GM12892 (cell line): ENCODE data around the gene SUSD2.
A peak's percentile ranks its signal among the peaks of the same experiment; 100 is the strongest.

Source experiments
- DNase-seq: peaks from one replicate; pipeline ENCODE4 v3.0.0; 2011; ENCODE audit not compliant: insufficient read length
- FAIRE-seq: peaks from 2 replicates; lab custom pipeline; 2011; peaks lifted over from hg19 to GRCh38; lab: Jason Lieb, UNC
- POLR2A ChIP-seq: IDR thresholded peaks from 2 replicates; pipeline ENCODE4 v1.6.1; 2011; ENCODE audit warnings: low read depth, low read length, control low read depth
- POLR2AphosphoS5 ChIP-seq: IDR thresholded peaks from 2 replicates; pipeline ENCODE4 v1.6.1; 2011; ENCODE audit warnings: low read depth, low read length, control low read depth
- TAF1 ChIP-seq: IDR thresholded peaks from 2 replicates; pipeline ENCODE4 v1.6.1; 2011; ENCODE audit warnings: low read depth, mild to moderate bottlenecking, control low read depth, low read length, borderline replicate concordance

SUSD2 gene

DNA sequence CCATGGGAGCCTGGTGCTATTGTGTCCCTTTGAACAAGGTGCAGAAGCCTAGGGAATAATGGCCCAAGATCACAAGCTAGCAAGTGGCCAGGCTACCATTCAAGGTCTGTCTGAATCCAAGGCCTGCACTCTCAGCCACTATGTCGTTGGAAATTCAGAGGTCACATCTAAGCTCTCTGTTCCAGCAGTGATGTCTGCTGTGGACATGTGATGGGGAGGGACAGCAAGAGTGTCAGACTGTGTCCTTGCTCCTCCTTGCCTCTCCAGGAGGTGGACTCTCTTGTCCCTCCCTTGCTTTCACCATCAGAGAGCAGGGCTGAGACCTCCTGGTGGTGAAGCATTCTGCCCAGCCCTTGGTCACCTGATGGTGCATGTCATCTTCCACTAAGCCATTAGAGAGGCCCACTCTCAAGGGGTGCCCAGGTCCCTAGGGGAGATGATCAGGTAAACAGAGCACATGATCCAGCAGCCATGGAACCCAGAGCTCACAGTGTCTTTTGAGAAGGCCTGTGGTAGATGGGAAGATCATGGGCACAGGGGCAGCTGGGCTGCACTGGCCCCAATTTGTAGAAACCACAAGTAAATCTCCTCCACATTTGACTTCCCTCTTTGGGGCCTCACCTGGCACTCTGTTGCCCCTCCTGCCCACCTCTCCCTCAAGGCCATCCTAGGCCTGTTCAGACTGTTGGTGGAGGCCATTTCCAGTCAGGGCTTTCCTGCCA, 37.1 kb upstream of the SUSD2 start:
- no peak for FAIRE-seq
- no peak for TF ChIP-seq POLR2AphosphoS5
- no peak for TF ChIP-seq POLR2A
- TF ChIP-seq TAF1 = no peak

DNA sequence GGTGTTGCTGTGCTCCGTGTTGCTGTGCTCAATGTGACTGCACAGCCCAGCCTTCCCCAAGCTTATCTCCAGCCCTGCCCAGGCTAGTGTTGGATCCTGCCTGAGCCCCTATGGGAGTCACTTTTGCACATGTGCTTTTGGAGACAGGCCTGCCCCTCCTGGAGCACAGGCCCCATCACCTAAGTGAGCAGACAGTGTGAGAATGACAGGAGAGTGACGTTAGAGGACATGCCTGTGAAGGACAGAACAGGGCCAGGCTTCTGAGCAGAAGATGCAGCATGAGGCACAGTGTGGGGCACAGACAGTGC, 36.6 kb upstream of the SUSD2 start:
- FAIRE-seq (no peak), DNase-seq (no peak)
- TF ChIP-seq POLR2AphosphoS5 = no peak
- no peak for TF ChIP-seq POLR2A
- no peak for TF ChIP-seq TAF1

More for the DNA sequence above, 37.1 kb upstream of the SUSD2 start:
- no peak for DNase-seq

DNA sequence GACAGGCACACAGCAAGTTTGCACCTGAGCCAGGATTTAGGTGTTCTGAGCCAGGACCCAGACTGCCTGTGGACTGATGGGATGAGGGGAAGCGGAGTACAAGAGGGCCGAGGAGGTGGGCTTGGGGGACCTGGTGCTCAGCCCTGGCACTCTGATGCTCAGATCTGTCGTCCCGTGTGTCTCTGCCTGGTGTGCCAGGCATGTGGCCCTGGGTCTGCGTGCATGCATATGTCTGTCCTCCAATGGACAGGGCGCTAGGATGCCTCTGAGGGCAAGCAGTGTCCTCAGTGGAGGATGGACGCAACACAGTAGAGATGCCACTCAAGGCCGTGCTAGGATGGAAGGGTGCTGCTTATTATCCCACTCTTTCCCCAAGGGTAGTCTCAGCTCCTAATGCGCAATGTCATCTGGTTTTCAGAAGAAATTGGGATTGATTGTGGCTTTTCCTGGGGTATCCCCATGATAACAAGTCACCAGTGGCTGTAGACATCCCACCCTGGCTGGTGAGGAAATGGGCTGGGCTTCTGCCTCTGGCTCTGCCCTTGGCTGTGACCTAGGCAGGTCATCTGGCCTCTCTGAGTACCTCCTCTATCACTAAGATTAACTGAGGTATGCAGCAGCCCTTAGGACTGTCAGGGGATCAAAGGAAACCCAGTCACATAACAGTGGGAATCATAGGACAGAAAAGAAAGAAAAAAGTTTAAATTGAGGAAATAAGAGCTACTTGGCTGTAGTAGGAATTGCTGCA, 35.7 kb upstream of the SUSD2 start:
- TF ChIP-seq TAF1 (no peak), POLR2AphosphoS5 (no peak), POLR2A (no peak)
- DNase-seq (no peak), FAIRE-seq (no peak)

DNA sequence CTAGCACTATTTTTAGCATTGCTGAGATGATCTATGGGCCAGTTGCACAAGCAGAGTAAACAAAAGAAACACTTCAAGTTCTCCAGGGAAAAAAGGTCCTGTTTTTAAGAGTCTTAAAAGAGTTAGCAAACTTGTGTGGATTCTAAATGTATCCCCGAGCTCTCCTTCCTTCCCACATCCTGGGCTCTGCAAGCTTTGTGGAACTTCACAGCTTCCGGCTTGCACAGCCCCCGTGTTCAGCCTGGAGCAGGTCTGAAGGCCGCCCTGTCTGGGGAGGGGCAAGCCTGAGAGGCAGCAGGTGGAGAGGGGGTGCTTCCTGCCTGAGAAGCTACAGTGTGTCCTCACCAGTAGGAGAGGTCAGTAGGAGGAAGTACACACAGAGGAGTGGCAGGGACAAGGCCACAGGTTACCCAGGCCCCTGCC, 35.1 kb upstream of the SUSD2 start:
- DNase-seq (peak; percentile 53), FAIRE-seq (peak; percentile 65)
- TF ChIP-seq POLR2A (no peak), POLR2AphosphoS5 (no peak), TAF1 (no peak)

DNA sequence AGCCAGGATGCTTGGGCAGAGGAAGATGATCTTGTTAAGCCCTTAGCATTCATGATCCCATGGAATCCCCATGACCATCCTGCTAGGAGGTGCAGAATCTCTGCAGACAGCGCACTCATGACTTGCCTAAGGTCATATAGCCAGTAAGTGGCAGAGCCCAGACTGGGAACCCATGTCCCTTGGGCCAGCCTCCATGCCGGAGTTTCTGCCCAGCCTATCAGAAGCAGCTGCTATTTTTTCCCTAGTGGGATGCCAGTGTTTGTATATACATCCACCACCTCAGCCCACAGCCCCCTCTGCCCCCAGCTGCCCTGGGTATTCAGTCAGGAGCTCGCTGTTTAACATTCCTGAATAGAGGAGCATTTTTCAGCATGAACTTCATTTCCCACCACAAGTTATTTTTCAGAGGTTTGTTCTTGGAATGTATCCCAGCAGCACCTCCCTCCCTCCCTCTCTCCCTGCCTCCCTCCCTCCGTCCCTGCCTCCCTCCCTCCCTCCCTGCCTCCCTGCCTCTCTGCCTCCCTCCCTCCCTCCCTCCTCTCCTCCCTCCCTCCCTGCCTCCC, 34.4 kb upstream of the SUSD2 start:
- DNase-seq = no peak
- no peak for FAIRE-seq
- TF ChIP-seq POLR2A (no peak), POLR2AphosphoS5 (no peak), TAF1 (no peak)

DNA sequence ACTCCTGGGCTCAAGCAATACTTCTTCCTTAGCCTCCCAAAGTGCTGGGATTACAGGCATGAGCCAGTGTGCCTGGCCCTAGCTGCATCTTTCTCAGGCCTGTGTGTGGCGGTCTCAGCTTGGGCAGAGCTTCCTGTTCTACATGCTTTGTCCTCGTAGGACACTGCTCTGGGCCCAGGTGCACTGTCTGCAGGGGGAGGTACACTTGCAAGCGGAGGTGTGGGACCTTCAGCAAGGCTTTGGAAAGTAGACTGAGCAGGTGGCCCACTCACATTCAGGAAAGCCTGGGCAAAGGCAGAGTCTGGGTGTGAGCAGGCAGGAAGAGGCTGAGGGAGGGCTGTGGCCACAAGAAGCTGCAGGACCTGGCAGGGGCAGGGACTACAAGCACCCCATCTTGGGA, 33.6 kb upstream of the SUSD2 start:
- no peak for DNase-seq
- TF ChIP-seq TAF1 (no peak), POLR2A (no peak), POLR2AphosphoS5 (no peak)
- no peak for FAIRE-seq

DNA sequence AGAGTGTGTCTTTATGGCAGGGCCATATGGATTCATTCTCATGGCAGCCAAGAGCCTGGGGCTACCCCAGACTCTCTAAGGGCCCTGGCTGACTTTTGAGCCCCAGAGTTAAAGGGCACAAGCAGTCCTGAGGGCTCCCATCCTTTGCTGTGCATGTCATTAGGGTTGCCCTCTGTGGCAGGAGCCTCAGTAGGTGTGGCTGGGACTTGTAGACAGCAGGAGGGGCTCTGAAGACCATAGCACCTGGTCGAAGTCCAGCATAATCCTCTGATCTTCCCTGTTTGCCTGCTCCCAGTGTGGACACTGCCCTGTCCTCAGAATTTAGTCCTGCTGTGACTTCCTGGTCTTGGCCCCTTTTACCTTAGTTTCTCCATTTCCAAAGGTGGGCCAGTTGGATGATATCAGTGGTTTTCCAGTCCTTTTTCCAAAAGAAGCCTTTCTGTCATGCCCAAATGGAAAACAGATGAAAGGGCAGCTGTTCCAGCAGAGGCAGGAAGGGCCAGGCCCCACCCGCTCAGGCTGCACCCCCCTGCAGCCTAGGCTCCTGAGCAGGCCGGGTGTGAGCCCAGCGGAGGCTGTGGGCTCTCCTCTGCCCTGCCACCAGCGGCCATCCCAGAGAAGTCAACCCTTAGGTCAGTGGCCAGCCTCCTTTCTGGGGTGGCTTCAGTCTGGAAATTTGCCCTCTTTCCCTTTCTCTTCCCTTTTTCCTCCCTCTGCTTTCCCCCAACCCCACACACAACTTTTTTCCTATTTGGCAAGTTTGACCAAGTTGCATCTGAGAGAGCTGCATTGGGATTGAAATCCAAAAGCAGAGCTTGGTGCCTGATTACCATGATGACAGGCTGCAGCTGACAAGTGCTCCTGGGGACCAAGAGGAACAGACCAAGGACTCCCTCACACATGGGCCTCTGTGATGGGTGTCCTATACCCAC, 32.8 kb upstream of the SUSD2 start:
- DNase-seq = no peak
- no peak for FAIRE-seq
- TF ChIP-seq TAF1 = no peak
- no peak for TF ChIP-seq POLR2AphosphoS5
- no peak for TF ChIP-seq POLR2A

DNA sequence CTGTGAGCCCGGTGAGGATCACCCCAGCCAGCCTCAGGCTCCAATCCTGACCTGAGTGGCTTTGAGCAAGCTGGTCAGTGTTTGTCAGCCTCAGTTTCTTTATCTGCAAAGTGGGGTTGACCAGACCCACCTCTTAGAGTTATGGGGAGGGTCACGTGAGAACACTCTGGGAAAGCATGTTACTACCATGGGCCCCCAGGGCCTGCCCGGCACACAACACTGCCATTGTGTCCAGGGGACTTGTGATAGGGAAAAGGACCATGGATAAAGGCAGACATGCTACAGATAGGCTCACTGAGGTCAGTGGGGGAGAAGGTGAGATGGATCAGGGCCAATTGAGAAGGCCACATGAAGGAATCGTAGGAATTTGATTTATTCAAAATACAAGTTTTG, 32.1 kb upstream of the SUSD2 start:
- FAIRE-seq (no peak), DNase-seq (no peak)
- TF ChIP-seq TAF1 = no peak
- TF ChIP-seq POLR2A = no peak
- no peak for TF ChIP-seq POLR2AphosphoS5

DNA sequence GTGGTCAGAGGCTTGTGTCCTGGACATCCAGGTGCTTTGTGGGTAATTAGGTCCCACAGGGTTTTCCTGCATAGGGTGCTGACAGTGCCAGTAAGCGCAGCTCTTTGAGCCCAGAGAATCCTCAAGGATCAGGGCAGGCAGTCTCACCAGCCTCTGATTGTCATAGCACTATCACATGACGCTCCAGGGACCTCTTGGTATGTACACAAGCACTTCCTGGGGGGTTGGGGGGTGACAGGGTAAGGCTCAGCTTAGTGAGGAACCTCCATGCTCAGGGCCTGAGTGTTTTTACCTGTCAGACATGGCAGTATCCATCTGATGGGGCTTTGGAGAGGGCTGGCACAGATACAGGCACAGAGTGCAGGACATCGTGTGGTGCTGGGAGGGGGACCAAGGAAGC, 27.9 kb upstream of the SUSD2 start:
- DNase-seq = no peak
- TF ChIP-seq POLR2A (no peak), TAF1 (no peak)
- peak; percentile 42 for FAIRE-seq

DNA sequence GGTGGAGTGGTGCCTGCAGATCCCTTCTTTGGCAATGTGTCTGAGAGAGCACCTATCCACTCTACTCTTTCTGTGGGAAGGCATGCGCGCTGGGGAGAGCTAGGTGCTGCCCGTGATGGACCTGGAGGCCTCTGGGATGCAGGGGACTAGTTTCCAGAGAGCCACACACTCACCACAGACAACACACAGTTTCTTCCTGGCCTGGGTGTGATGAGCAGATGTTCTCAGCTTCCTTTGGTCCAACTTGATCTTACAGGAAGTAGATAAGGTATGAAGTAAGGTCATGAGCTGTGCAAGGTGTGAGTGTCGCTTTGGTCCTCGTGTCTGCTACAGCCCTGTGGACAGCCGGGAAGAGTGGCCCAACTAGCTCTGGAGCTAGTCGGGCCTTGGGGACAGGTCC, 27.3 kb upstream of the SUSD2 start:
- peak; percentile 33 for FAIRE-seq
- TF ChIP-seq POLR2AphosphoS5 (no peak), POLR2A (no peak), TAF1 (no peak)
- no peak for DNase-seq

DNA sequence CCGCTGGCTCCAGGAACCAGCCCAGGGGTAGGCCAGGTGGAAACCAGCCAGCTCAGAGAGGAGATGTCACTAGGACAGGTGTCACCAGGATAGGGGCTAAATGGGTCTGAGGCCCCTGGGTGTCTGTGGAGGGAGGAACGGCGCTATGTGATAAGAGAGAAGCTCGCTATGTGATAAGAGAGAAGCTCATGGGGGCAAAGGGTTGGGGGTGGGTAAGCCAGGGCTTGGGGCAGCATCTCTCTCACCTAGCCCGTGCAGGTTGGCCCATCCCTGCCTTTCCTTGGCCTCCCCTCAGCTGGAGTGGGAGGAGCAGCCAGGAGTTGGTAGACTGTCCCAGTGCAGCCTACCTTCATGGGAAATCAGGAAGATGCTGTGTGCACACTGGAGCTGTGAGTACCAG, 26.5 kb upstream of the SUSD2 start:
- FAIRE-seq = no peak
- DNase-seq = no peak
- TF ChIP-seq POLR2AphosphoS5 (no peak), POLR2A (no peak), TAF1 (no peak)

DNA sequence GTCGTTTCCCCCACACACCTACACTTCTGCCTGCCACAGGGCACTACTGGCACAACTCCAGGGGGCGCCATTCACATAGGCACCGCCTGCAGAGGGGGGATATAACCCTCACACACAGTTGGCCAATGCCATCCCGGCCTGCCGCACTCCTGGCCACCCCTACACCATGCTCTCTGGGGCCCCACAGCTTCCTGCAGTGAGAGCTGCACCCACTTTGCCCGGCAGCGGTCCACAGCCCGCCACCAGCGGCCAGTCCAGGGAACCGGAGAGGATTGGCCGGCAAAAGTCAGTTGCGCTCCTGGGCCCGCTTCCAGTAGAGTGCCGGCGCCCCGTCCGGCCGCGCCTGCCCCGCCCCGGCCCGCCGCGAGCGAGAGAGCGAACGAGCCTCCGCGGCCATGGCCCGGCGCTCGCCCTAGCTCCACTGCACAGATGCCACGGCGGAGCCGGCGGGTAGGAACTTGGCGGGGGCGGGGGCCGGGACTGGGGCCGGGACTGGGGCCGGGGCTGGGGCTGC, 25.6 kb upstream of the SUSD2 start:
- TF ChIP-seq TAF1 = no peak
- TF ChIP-seq POLR2AphosphoS5 = no peak
- no peak for TF ChIP-seq POLR2A
- peak; percentile 64 for DNase-seq
- no peak for FAIRE-seq
